HFF-Myc (cell line): Measurements from ENCODE around the gene CPNE4.

Experiments
- DNase-seq: peaks from one replicate; pipeline ENCODE4 v3.0.0-alpha.2; 2011; ENCODE audit warnings: low read depth; ENCODE audit errors: extremely low read depth
- H3K4me3 ChIP-seq: replicated peaks from 2 replicates; pipeline ENCODE4 v1.5.1; 2011; ENCODE audit warnings: low read depth, mild to moderate bottlenecking, control low read depth, low read length
- CTCF ChIP-seq: IDR thresholded peaks from 2 replicates; pipeline ENCODE4 v1.5.1; 2012; ENCODE audit warnings: mild to moderate bottlenecking, low read depth, low read length, control low read depth; ENCODE audit errors: missing control alignments

The CPNE4 gene

GRCh38 chr3:131705099-131705498 lies 329.7 kb downstream of the CPNE4 start:
- no peak for TF ChIP-seq CTCF
- H3K4me3 ChIP-seq, result no peak overlapping the region
- no peak for DNase-seq

- no peak overlapping the region for H3K4me3 ChIP-seq
- no peak for DNase-seq
- no peak for TF ChIP-seq CTCF
These were observed 330.7 kb downstream of the CPNE4 start for GRCh38 chr3:131704098-131704497.

- no peak for TF ChIP-seq CTCF
These were observed 332.7 kb downstream of the CPNE4 start for GRCh38 chr3:131702146-131702545.

GRCh38 chr3:131701153-131701770 lies 333.6 kb downstream of the CPNE4 start:
- no peak for TF ChIP-seq CTCF
- no peak for DNase-seq
- no peak overlapping the region for H3K4me3 ChIP-seq

More at GRCh38 chr3:131702146-131702545, 332.7 kb downstream of the CPNE4 start:
- no peak for DNase-seq
- H3K4me3 ChIP-seq, result no peak overlapping the region

- no peak overlapping the region for H3K4me3 ChIP-seq
- no peak for TF ChIP-seq CTCF
- no peak for DNase-seq
These were observed 335.8 kb downstream of the CPNE4 start for GRCh38 chr3:131699001-131699400.

GRCh38 chr3:131694376-131694775 lies 340.4 kb downstream of the CPNE4 start:
- TF ChIP-seq CTCF, result no peak
- no peak overlapping the region for H3K4me3 ChIP-seq
- DNase-seq, result no peak

GRCh38 chr3:131692356-131692755 lies 342.5 kb downstream of the CPNE4 start:
- DNase-seq, result no peak
- no peak overlapping the region for H3K4me3 ChIP-seq
- TF ChIP-seq CTCF, result no peak
